GM12878 (cell line): ENCODE data around the gene SULT1C3. TPM values are rescaled to one million over a fixed set of nuclear protein-coding genes. Genes with fewer than 3 reads are reported as not detected.

Experiments used
- ATAC-seq: fragments of 200-7000 bp; cut with Tn5 transposase; 3 replicates; pipeline ENCODE4 v1.9.1; 2020; ENCODE audit warnings: mild to moderate bottlenecking, moderate library complexity
- BruUV-seq: library from RNA; stranded (reverse); fragments of 400-500 nt; replicated peaks from 2 replicates; lab custom pipeline; 2021; lab: Mats Ljungman, UMichigan
- CTCF ChIA-PET: fragments of 300-600 bp; sonication (Branson Sonifier 250); formaldehyde crosslinking; extraction: SDS; loops from one replicate; lab custom pipeline; 2021; ENCODE audit warnings: inconsistent platforms; lab: Yijun Ruan, JAX
- POLR2A ChIA-PET: fragments of 350-600 bp; formaldehyde crosslinking; extraction: SDS; loops from one replicate; lab custom pipeline; 2021; ENCODE audit warnings: inconsistent platforms; lab: Charles Lee
- RAD21 ChIA-PET: fragments of 300-600 bp; sonication (Branson Sonifier 250); formaldehyde crosslinking; loops from one replicate; lab custom pipeline; 2023; ENCODE audit warnings: antibody characterized with exemption; ENCODE audit not compliant: unreplicated experiment; lab: Charles Lee
- SMC1A ChIA-PET: fragments of 300-600 bp; sonication (Branson Sonifier 250); formaldehyde crosslinking; loops from one replicate; lab custom pipeline; 2023; ENCODE audit not compliant: unreplicated experiment, uncharacterized antibody; lab: Charles Lee
- DNase-seq: peaks from one replicate; pipeline ENCODE4 v3.0.0-alpha.2; 2011; ENCODE audit warnings: low read depth, low spot score
- FAIRE-seq: peaks from 3 replicates; lab custom pipeline; 2011; peaks lifted over from hg19 to GRCh38; lab: Jason Lieb, UNC
- H2AFZ ChIP-seq: 2 replicates; pipeline ENCODE4 v1.6.0; 2011; ENCODE audit warnings: low read depth, low read length, control low read depth; ENCODE audit not compliant: control insufficient read depth
- H3K27ac ChIP-seq: 2 replicates; pipeline ENCODE4 v1.5.1; 2011; ENCODE audit warnings: control low read depth; ENCODE audit not compliant: control insufficient read depth, insufficient read depth
- H3K27me3 ChIP-seq, 2 experiments: replicated peaks in 1 of 2; 2 replicates each; pipeline versions ENCODE4 v1.6.0 to v1.6.1; 2011; ENCODE audit warnings: low read length in 1 of 2; ENCODE audit not compliant: control insufficient read depth in 2 of 2, insufficient read depth in 2 of 2
- H3K36me3 ChIP-seq, 2 experiments: 2 replicates each; pipeline ENCODE4 v1.5.1; 2011; ENCODE audit warnings: low read length in 1 of 2; ENCODE audit not compliant: control insufficient read depth in 2 of 2, insufficient read depth in 2 of 2
- H3K4me1 ChIP-seq: 2 replicates; pipeline ENCODE4 v1.6.1; 2011; ENCODE audit warnings: mild to moderate bottlenecking, low read length, moderate library complexity, mixed read lengths; ENCODE audit not compliant: control insufficient read depth, insufficient read depth
- H3K4me2 ChIP-seq: 2 replicates; pipeline ENCODE4 v1.6.0; 2011; ENCODE audit warnings: control low read depth; ENCODE audit not compliant: control insufficient read depth, insufficient read depth
- H3K4me3 ChIP-seq: fragments of 200-600 bp; sonication (generic); 2 replicates; pipeline ENCODE4 v1.5.1; 2016
- H3K79me2 ChIP-seq: 2 replicates; pipeline ENCODE4 v1.6.0; 2011; ENCODE audit warnings: low read length; ENCODE audit not compliant: control insufficient read depth, insufficient read depth
- H3K9ac ChIP-seq: 2 replicates; pipeline ENCODE4 v1.8.0; 2011; ENCODE audit warnings: low read length, control low read depth, mixed read lengths; ENCODE audit not compliant: control insufficient read depth, insufficient read depth
- H3K9me3 ChIP-seq: replicated peaks from 3 replicates; pipeline ENCODE4 v1.5.1; 2011; ENCODE audit warnings: mild to moderate bottlenecking, low read length; ENCODE audit not compliant: control insufficient read depth, insufficient read depth
- H4K20me1 ChIP-seq: 2 replicates; pipeline ENCODE4 v1.6.0; 2011; ENCODE audit not compliant: control insufficient read depth, insufficient read depth
- DPF2 ChIP-seq: fragments of 450-650 bp; IDR thresholded peaks from 2 replicates; pipeline ENCODE4 v1.6.1; 2017; ENCODE audit warnings: mild to moderate bottlenecking
- JUND ChIP-seq: IDR thresholded peaks from 2 replicates; pipeline ENCODE4 v1.6.1; 2012; ENCODE audit warnings: low read depth, mild to moderate bottlenecking, low read length, improper control_type of control experiment, moderate library complexity
- LARP7 ChIP-seq: fragments of 450-650 bp; IDR thresholded peaks from 2 replicates; pipeline ENCODE4 v1.6.1; 2017; ENCODE audit warnings: mild to moderate bottlenecking
- NFXL1 ChIP-seq: fragments of 450-650 bp; IDR thresholded peaks from 2 replicates; pipeline ENCODE4 v1.6.1; 2017; ENCODE audit warnings: antibody characterized with exemption, mild to moderate bottlenecking, borderline replicate concordance
- NR2C1 ChIP-seq: fragments of 450-650 bp; IDR thresholded peaks from 2 replicates; pipeline ENCODE4 v1.6.1; 2017; ENCODE audit warnings: antibody characterized with exemption, mild to moderate bottlenecking, moderate library complexity
- POLR2A ChIP-seq: IDR thresholded peaks from 2 replicates; pipeline ENCODE4 v1.6.1; 2011; ENCODE audit warnings: low read depth, mild to moderate bottlenecking, low read length
- RUNX3 ChIP-seq: IDR thresholded peaks from 2 replicates; pipeline ENCODE4 v1.6.1; 2012; ENCODE audit warnings: low read length, inconsistent platforms
- SMARCA5 ChIP-seq: fragments of 450-650 bp; IDR thresholded peaks from 2 replicates; pipeline ENCODE4 v1.6.1; 2017; ENCODE audit warnings: mild to moderate bottlenecking
- ZNF384 ChIP-seq: IDR thresholded peaks from 2 replicates; pipeline ENCODE4 v1.6.1; 2012; ENCODE audit warnings: low read depth, mild to moderate bottlenecking, low read length, improper control_type of control experiment, borderline replicate concordance
- WGBS: methylation state at CpG from one replicate; pipeline ENCODE4 v1.1.6; 2016; ENCODE audit warnings: low lambda C conversion rate; ENCODE audit not compliant: insufficient replicate concordance, insufficient coverage; ENCODE audit errors: missing lambda C conversion rate; 5-methylcytosine and 5-hydroxymethylcytosine counted together
- in situ Hi-C: fragments of 300-500 bp; cut with MboI; formaldehyde crosslinking; loops from 9 replicates; pipeline ENCODE4 v1.14.3; 2018; ENCODE audit warnings: mixed read lengths
- intact Hi-C: fragments of 100-400 bp; cut with micrococcal nuclease; formaldehyde crosslinking; loops from one replicate; pipeline ENCODE4 v1.14.2; 2022; ENCODE audit not compliant: unreplicated experiment
- polyA plus RNA-seq, 11 experiments: library from polyadenylated mRNA; depleted of rRNA in 4 of 11; unstranded in 6 of 11; stranded (reverse) in 5 of 11; fragments of >200 nt; fragmentation: Nextera tagmentation in 4 of 11; fragmentation: Illumina TruSeq in 1 of 11; extraction: Ambion mirVana in 4 of 11; extraction: Trizol in 1 of 11; gene quantifications; 1 replicate in 1 of 11; 2 replicates in 10 of 11; pipeline versions ENCODE4 v1.2.1 to v1.2.3, GENCODE V29; 2011 to 2016; ENCODE audit warnings: inconsistent platforms in 2 of 11, missing spikeins in 2 of 11, low read depth in 1 of 11
- total RNA-seq, 4 experiments: library from RNA; depleted of rRNA in 3 of 4; stranded (reverse); fragments of >200 nt in 3 of 4; fragmentation: Illumina TruSeq in 1 of 4; extraction: Trizol in 1 of 4; gene quantifications; 2 replicates each; pipeline versions ENCODE4 v1.2.1 to v1.2.3, GENCODE V29; 2013 to 2021
- TF ChIP-seq, protein P1 (sequence below): IDR thresholded peaks from 2 replicates; pipeline ENCODE4 v1.6.1; 2012; ENCODE audit warnings: low read depth, low read length, improper control_type of control experiment

SULT1C3 gene
- total and polyA plus RNA-seq, 10 of the 15 experiments (the other 5 are each of a cell fraction or from before 2014, with no cell fraction given) = not detected

DNA sequence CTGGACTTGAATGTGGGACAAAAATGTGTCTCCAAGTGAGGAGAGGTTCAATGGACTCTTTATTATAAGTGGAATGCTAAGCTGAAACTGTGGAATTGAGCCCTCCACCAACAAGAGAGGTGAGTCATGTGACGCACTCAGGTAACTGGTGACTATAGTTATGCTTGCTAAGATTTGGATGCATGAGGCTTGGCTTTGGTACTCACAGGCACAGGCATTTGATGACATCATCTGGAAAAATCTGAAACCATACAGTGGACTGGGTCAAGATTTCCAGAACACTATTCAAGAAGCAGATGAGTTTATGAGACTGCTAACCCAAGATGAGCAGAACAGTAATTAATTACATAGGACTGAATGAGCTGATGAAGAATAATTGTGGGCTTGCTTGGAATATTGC is 15.7 kb upstream of the SULT1C3 start:
- H4K20me1 ChIP-seq = no peaks in the 10 kb centered on the region
- FAIRE-seq = no peak
- ChIA-PET POLR2A (no interaction called here), RAD21 (no interaction called here), SMC1A (no interaction called here), CTCF (no interaction called here)
- H3K4me2 ChIP-seq = no peak overlapping the region
- WGBS = 86% methylated on average over 1 of the region's 1 CpG
- TF ChIP-seq, protein P1, sequence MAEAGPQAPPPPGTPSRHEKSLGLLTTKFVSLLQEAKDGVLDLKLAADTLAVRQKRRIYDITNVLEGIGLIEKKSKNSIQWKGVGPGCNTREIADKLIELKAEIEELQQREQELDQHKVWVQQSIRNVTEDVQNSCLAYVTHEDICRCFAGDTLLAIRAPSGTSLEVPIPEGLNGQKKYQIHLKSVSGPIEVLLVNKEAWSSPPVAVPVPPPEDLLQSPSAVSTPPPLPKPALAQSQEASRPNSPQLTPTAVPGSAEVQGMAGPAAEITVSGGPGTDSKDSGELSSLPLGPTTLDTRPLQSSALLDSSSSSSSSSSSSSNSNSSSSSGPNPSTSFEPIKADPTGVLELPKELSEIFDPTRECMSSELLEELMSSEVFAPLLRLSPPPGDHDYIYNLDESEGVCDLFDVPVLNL = no peak
- TF ChIP-seq RUNX3 (no peak), POLR2A (no peak), JUND (no peak), NR2C1 (no peak), SMARCA5 (no peak), DPF2 (no peak), NFXL1 (no peak), ZNF384 (no peak), LARP7 (no peak)
- no peak overlapping the region for H2AFZ ChIP-seq
- H3K4me3 ChIP-seq = no peak overlapping the region
- H3K79me2 ChIP-seq = no peaks in the 10 kb centered on the region
- BruUV-seq = no TSS peak
- no peak for DNase-seq
- in situ Hi-C loops (loop anchor here (25.0 kb wide), 1 partner anchor 363 kb away; no protein-coding TSS in a partner anchor), intact Hi-C loops (no loop called here)
- H3K9ac ChIP-seq = no peak overlapping the region
- H3K36me3 ChIP-seq = no peaks in the 10 kb centered on the region
- H3K27me3 ChIP-seq = no peaks in the 10 kb centered on the region
- no peak for ATAC-seq
- H3K27ac ChIP-seq = no peak overlapping the region
- H3K9me3 ChIP-seq = no peaks in the 10 kb centered on the region
- no peaks in the 10 kb centered on the region for H3K4me1 ChIP-seq
